Medulla oblongata (tissue), 1 donor: Measurements from ENCODE around the gene LILRA1.
"Not testable (repeated sequence)": the region's sequence is repeated elsewhere in the genome, so short reads cannot be mapped to it uniquely, and the experiment has no call there.

Experiments used
- DNase-seq: peaks from one replicate; pipeline ENCODE4 v3.0.0-alpha.2; 2015; ENCODE audit errors: extremely low spot score

The LILRA1 gene

DNA sequence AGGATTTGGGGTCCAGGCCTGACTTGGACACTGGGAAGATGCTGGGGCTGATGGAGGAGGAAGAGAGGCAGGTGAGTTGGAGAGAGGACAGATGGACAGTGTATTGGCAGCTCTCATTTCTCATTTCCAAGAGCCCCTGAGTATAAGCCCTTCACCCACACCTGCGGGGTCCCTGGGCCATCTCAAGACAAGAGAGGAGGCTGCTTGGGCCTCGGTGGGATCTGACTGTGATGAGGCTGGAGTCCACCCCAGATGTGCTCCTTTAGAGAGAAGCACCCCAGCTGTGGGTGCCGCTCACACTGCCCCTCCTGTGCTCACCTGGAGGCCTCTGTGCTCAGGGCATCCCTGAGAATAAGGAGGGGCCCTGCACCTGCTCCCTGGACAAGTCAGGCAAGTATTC lies 16.1 kb upstream of the LILRA1 start:
- DNase-seq, result no peak

DNA sequence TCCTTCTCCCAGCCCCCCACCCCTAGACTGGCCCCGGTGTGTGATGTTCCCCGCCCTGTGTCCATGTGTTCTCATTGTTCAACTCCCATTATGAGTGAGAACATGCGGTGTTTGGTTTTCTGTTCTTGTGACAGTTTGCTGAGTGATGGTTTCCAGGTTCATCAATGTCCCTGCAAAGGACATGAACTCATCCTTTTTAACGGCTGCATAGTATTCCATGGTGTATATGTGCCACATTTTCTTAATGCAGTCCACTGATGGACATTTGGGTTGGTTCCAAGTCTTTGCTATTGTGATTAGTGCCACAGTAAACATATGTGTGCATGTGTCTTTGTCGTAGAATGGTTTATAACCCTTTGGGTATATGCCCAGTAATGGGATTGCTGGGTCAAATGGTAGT lies 15.2 kb upstream of the LILRA1 start:
- DNase-seq, result not testable (repeated sequence)

DNA sequence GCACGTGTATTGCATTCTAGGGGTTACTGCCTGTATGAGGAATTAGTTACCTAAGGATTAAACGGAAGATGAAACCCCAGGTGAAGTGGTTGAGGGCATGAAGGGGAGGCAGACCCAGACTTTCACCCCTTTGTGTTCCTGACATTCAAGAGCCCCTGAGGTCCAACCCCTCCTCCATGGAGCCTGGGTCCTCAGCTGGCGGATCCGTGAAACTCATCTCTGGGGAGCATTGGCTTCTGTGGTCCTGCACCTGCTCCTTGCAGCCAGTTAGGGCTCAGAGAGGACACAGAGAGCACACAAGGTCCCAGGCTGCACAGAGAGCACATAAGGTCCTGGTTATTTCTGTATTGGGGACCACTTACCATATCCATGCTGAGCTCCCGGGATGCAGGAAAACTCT lies 7.0 kb upstream of the LILRA1 start:
- DNase-seq, result no peak

DNA sequence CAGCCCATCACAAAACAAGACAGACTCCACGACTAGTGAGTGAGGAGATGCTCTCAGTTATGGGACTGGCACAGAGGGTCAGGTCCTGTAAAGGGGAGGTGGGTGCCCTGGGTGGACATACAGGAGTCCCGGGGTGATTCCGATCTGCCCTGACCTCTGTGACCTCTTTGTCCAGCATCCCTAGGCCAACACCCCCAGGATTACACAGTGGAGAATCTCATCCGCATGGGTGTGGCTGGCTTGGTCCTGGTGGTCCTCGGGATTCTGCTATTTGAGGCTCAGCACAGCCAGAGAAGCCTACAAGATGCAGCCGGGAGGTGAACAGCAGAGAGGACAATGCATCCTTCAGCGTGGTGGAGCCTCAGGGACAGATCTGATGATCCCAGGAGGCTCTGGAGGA lies 6.4 kb upstream of the LILRA1 start:
- DNase-seq, result no peak

DNA sequence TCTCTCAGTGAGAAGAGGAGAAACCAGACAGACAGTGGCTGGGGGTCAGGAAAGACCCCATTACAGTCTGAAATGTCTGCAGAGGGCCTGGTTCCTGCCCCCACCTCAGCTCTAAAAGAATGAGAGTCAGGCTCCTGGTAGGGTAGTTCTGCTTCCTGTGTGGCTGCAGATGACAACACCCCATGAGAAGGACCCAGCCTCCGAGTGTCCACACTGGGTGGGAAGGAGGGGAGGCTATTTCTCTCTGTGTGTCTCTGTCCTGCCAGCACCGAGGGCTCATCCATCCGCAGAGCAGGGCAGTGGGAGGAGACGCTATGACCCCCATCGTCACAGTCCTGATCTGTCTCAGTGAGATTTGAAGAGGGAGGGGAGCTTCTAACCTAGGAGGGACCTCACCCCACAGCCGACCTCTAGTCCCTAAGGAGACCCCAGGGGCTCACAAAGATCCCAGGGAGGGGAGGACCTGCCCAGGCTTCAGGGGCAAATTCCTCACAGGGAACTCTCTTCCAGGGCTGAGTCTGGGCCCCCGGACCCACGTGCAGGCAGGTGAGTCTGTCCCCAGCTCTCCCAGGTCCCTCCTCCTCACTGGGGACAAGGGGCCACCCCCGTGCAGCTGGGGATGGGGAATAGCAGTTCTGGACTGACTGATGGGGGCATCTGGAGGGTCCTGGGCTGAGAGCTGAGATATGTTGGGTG lies 647 bp downstream of the LILRA1 start:
- peak; percentile 37 for DNase-seq

DNA sequence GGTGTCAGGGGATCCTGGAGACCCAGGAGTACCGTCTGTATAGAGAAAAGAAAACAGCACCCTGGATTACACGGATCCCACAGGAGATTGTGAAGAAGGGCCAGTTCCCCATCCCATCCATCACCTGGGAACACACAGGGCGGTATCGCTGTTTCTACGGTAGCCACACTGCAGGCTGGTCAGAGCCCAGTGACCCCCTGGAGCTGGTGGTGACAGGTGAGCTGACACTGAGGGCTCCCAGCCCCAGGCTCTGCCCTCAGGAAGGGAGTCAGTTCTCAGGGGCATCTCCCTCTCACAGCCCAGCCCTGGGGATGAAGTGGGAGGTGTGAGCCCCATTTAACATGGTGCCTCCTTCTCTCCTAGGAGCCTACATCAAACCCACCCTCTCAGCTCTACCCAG lies 1.3 kb downstream of the LILRA1 start:
- no peak for DNase-seq

DNA sequence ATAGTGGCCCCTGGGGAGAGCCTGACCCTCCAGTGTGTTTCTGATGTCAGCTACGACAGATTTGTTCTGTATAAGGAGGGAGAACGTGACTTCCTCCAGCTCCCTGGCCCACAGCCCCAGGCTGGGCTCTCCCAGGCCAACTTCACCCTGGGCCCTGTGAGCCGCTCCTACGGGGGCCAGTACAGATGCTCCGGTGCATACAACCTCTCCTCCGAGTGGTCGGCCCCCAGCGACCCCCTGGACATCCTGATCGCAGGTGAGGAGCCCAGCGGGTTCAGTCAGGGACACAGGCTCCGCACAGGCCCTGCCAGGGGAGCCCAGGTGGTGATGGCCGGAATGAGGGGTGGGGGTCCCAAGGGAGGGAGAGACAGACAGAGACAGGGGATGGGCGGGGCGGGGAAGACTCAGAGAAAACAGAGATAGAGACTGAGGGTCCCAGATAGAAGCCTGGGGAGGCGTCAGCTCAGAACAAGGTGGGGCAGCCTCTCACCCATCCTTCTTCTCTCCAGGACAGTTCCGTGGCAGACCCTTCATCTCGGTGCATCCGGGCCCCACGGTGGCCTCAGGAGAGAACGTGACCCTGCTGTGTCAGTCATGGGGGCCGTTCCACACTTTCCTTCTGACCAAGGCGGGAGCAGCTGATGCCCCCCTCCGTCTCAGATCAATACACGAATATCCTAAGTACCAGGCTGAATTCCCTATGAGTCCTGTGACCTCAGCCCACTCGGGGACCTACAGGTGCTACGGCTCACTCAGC lies 2.4 kb downstream of the LILRA1 start:
- not testable (repeated sequence) for DNase-seq

DNA sequence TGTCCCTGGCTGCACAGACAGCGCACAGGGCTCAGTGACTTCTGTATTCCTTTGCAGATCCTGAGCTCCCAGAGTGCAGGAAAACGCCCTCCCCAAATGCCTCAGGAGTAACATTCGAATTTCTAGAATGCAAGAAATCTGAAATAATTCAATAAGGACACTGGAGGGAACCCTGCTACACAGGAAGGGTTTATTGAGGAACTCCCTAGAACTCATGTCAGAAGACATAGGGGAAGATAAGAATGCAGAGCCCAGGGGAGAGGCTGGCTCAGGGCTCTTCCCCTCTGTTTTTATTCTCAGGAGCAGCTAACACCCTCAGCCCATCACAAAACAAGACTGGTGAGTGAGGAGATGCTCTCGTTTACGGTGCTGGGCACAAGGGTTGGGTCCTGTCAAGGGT lies 6.8 kb downstream of the LILRA1 start:
- DNase-seq, result no peak

DNA sequence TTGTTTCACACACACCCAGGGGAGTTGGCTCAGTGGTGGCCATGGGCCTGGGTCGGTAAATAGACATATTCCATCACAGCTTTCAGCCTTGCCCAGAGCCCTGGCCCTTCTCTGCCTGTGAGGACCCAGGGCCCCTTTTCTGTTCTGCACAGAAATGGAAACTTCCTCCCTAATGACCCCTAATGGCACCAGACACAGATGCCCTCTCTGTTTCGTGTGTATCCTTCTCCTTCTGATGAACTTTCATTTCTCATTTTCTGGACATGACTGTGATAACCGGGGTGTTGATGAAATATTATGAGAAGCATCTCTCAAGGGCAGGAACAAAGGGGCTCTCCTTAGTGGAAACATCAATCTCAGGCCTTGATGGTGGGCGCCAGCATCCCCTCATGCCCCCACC lies 12.8 kb downstream of the LILRA1 start:
- peak; percentile 30 for DNase-seq

DNA sequence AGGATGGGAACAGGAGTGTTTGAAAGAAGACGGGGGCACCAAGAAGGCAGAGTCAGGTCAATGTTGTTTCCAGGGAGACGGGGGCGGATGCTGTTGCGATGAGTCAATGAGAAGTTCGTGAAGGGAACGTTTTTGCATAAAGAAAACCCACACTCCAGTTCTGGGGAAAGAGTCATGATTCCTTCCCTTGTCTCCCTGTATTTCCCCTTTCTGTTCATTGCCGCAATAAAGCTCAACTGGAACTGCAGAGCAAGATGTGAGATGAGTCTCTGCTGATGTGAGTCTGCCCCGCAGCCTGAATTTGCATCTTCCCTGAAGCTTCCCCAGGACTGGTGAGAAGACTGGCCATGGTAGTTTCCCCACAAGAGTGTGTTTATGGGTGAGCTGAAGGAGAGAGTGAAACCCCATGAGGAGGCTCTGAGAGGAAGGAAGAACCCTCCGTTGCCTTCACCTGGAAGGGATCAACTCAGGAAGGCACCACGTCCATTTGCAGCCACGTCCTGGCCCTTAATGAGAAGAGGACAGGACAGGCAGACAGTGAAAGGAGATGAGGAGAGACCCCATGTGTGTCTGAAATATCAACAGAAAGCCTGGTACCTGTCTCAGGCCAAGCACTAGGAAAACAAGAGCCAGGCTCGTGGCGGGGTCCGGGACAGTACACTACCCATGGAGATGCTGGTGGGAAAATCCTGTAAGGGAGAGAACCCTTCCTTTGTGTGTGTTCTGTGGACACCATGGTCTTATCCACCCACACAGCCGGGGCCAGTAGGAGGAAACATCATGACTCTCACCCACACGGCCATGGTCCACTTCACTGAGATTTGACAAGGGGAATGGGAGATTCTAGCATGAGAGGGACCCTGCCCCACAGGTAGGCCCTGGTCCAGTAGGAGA lies 13.7 kb downstream of the LILRA1 start:
- DNase-seq, result peak; percentile 11

DNA sequence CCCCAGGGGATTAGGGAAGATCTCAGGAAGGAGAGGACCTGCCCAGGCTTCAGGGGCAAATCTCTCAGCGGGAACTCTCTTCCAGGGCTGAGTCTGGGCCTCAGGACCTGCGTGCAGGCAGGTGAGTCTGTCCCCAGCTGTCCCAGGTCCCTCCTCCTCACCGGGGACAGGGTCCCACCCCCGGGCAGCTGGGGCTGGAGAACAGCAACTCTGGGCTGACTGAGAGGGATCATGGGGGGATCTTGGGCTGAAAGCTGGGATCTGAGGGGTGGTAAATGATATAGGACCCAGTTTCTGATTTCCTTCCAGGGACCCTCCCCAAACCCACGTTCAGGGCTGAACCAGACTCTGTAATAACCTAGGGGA lies 14.3 kb downstream of the LILRA1 start:
- no peak for DNase-seq

DNA sequence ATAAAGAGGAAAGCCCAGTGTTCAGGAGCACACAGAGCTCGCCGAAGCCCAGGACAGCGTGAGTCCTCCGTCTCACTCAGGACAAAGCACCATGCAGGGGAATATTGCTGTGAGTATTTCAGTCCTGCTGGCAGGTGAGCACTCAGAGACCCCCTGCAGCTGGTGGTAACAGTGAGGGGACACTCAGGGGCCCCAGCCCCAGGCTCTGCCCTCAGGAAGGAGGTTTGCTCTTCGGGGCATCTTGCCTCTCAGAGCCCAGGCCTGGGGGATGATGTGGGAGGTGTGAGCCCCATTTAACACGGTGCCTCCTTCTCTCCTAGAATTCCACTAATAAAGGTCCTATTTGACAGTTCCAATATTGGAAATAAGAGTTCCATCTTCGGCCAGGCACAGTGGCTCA lies 14.8 kb downstream of the LILRA1 start:
- no peak for DNase-seq

DNA sequence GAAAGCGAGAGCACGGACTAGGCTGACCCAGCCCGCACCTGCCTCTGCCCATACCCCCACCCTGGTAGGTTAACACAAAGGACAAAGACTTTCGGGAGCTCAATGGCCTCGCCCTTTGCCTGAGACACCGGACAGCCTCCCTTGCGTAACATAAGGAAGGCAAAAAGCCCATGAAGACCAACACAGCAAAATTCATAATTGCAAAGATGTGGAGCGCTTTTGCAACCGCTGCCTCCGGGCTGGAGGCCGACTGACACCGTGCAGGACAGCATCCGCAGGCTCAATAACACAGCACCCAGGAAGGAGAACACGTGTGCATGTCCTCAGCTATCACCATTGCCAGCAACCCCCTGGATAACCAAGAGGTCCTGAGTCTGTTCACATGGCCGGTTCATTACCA lies 15.4 kb downstream of the LILRA1 start:
- DNase-seq, result no peak

DNA sequence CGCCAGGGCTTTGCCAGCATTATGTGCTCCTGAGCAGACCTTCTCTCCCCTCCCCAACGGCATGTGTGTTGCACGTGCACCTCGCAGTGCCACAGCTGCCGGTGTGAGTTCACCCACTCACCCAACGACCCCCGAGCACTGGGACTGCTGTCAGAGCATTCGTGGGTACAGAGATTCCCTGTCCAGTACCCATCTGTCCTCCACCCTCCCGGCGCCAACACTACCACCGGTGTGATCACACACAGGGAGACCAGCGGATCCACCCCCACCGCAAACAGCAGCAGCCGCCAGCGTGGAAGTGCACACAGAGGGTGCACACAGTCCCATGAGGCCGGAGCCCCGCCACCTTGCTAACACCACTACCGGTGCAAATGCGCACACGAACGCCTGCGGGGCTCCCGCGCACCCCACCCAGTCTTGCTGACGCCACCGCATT lies 15.9 kb downstream of the LILRA1 start:
- DNase-seq, result no peak

DNA sequence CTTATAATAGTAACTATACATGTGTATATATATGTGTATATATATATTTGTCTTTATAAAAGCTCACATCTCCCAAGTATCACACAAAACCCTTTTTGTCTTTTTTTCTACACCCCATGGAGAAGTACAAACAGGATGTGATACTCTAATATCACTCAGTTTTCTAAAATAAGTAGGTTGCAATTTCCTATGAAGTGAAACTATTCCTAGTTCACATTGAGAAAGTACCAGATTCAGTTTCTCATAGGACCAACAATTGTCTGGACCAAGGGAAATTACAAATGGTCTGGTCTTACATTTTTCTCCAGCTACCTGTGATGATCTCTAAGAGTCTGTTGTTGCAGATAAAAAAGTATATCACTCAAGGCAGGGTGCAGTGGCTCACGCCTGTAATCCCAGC lies 19.0 kb downstream of the LILRA1 start:
- DNase-seq, result peak; percentile 55

DNA sequence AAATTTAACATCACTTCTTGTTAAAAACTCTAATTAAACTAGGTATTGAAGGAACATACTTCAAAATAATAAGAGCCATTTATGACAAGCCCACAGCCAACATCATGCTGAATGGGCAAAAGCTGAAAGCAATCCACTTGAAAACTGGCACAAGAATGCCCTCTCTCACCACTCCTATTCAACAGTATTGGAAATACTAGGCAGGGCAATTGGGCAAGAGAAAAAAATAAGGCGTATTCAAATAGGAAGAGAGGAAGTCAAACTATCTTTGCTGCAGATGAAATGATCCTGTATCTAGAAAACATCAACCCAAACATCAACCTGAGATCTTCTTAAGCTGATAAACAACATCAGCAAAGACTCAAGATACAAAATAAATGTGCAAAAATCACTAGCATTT lies 21.3 kb downstream of the LILRA1 start:
- no peak for DNase-seq

DNA sequence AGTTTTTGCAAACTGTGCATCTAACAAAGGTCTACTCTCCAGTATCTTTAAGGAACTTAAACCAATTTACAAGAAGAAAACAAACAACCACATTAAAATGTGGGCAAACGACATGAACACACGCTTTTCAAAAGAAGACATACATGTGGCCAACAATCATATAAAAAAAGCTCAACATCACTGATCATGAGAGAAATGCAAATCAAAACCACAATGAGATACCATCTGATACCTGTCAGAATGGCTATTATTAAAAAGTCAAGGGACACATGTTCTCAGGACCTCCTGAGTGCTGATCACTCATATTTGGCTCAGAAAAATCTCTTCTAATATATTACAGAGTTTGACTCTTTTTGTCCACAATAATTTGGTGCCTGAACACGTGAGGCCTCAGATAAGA lies 22.6 kb downstream of the LILRA1 start:
- DNase-seq, result no peak

DNA sequence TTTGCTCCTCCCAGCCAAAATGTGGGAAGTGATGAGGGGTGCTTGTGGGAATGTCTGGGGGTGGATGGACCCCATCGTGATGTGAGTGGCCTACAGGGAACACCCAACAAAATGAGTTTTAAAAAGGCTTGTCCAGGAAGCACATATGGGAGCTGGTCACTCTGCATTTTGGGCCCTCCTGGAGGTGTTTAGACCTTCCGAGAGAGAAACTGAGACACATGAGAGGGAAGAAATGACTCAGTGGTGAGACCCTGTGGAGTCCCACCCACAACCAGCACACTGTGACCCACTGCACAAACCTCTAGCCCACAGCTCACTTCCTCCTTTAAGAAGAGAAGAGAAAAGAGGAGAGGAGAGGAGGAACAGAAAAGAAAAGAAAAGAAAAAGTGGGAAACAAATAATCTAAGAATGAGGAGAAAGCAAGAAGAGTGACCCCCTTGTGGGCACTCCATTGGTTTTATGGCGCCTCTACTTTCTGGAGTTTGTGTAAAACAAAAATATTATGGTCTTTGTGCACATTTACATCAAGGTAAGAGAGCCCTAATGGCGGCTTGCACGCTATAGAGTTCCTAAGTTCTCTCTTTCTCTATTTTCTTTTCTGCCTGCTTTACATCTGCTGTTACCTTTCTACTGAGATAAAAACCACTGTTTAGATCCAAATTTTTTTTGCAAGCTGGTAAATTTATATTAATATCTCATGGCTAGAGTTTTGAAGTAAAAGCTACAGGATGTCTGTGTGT lies 23.6 kb downstream of the LILRA1 start:
- DNase-seq, result peak; percentile 39

DNA sequence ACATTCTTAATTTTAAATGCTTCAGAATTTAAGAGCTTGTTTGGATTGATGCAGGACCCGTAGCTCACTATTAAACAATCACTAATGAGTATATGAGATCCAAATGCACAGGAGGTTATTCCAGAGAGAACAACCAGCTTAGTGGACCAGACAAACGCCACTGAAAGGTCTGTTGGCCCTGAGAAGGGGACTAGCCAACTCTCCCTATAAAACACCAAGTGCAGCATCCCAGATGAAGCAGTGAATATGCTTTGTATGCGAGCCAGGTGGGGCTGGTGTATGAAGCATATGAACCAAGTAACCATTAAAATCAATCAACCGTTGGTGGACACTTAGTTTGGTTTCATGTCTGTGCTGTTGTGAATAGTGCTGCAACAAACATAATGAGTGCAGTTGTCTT lies 27.0 kb downstream of the LILRA1 start:
- no peak for DNase-seq

DNA sequence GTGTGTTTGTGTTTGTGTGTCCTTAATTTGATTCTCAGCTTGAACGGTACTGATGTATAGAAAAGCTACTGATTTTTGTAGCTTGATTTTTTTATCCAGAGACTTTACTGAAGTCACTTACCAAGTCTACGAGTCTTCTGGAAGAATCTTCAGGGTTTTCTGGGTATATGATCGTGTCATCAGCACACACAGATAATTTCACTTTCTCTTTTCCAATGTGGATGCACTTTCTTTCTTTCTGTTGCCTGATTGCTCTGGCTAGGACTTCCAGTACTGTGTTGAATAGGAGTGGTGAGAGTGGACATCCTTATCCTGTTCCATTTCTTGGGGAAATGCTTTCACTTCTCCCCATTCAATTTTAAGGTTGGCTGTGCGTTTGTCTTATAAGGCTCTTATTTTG lies 29.0 kb downstream of the LILRA1 start:
- peak; percentile 7 for DNase-seq

DNA sequence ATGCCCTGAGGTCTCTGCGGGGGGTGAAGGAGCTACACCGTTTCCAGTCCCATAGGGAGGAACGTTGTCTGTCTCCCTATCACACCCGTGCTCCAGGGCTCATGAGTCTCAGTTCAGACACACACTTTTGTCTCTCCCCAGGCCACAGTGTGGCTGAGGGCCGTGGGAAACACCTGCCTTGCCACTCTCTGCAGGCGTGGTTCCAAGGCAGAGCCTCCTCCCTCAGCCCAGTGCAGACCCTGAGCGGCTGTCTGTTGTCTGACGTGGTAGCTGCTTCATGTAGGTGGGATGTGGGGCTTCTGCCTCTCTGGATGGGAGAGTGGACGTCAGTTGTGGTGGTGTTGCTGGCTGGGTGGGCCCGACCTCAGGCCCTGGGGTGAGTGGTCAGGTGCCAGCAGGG lies 30.8 kb downstream of the LILRA1 start:
- not testable (repeated sequence) for DNase-seq
